Vein endothelial cell (primary cell): ENCODE measurements around the gene AMY2B. TPM values are rescaled to one million over a fixed set of nuclear protein-coding genes. Genes with fewer than 3 reads are reported as not detected.

Experiments used
- total RNA-seq: library from RNA; depleted of rRNA; stranded (reverse); fragments of >200 nt; gene quantifications from 2 replicates; pipeline ENCODE4 v1.2.3, GENCODE V29; 2012

The AMY2B gene
- 0.98 and 2.6 TPM in 2 replicates for total RNA-seq

GRCh38 chr1:103571289-103571688 is at the start of gene AMY2B:
Gene AMY2B (plus strand): TSS chr1:103571589. CDS start chr1:103571603, 14 bp downstream.

GRCh38 chr1:103525607-103526507 is 45.5 kb upstream of the AMY2B start, which contains the start of gene RNPC3:
Gene RNPC3 (plus strand): TSS chr1:103525699. CDS start chr1:103526071, 372 bp downstream.

GRCh38 chr1:103616994-103617477 is 45.6 kb downstream of the AMY2B start, which contains the start of gene AMY2A:
Gene AMY2A (plus strand): TSS chr1:103617427. CDS start chr1:103617441, 14 bp downstream.

Other genes with a start within 250 kb of the AMY2B start
- gene RNPC3, start 45.9 kb upstream of the AMY2B start, total RNA-seq, result 15.4 and 16.0 TPM in 2 replicates
- not detected in 2 replicates for gene AMY2A, start 45.8 kb downstream of the AMY2B start, total RNA-seq
- gene AMY1A, start 84.2 kb downstream of the AMY2B start, total RNA-seq, result not detected in 2 replicates
- gene AMY1B, start 124.6 kb downstream of the AMY2B start, total RNA-seq, result not detected in 2 replicates
- not detected in 2 replicates for gene AMY1C, start 178.3 kb downstream of the AMY2B start, total RNA-seq